ENCODE data around the gene MEF2D.

The MEF2D gene

GRCh38 chr1:156499194-156499841, 1.3 kb downstream of the MEF2D start:
- DNase-seq, result no peak

- no peak for DNase-seq
Observed at GRCh38 chr1:156498432-156499193, 2.0 kb downstream of the MEF2D start.

- DNase-seq, result no peak
Observed at GRCh38 chr1:156497743-156498431, 2.7 kb downstream of the MEF2D start.

- DNase-seq, result no peak
Observed at GRCh38 chr1:156497078-156497742, 3.4 kb downstream of the MEF2D start.

GRCh38 chr1:156496211-156496761, 4.3 kb downstream of the MEF2D start:
- no peak for DNase-seq

- DNase-seq, result no peak
Observed at GRCh38 chr1:156495401-156496140, 5.0 kb downstream of the MEF2D start.

GRCh38 chr1:156494309-156494895, 6.2 kb downstream of the MEF2D start:
- no peak for DNase-seq

- no peak for DNase-seq
Observed at GRCh38 chr1:156493742-156494141, 6.8 kb downstream of the MEF2D start.

- no peak for DNase-seq
Observed at GRCh38 chr1:156493154-156493631, 7.4 kb downstream of the MEF2D start.

- peak in 1 of 2 donors; percentile 64 for DNase-seq
Observed at GRCh38 chr1:156492591-156493080, 7.9 kb downstream of the MEF2D start.

GRCh38 chr1:156492013-156492590, 8.5 kb downstream of the MEF2D start:
- DNase-seq, result no peak

- no peak for DNase-seq
Observed at GRCh38 chr1:156491151-156491949, 9.2 kb downstream of the MEF2D start.

GRCh38 chr1:156490401-156491032, 10.1 kb downstream of the MEF2D start:
- no peak for DNase-seq

- DNase-seq, result no peak
Observed at GRCh38 chr1:156489935-156490293, 10.7 kb downstream of the MEF2D start.

- DNase-seq, result peak; percentile 43 to 47
Observed at GRCh38 chr1:156489166-156489934, 11.2 kb downstream of the MEF2D start.

GRCh38 chr1:156488566-156489165, 11.9 kb downstream of the MEF2D start:
- peak in 1 of 2 donors; percentile 31 for DNase-seq

- DNase-seq, result peak in 1 of 2 donors; percentile 31
Observed at GRCh38 chr1:156487862-156488261, 12.7 kb downstream of the MEF2D start.
